SK-N-SH (cell line): Measurements from ENCODE around the gene ZNF512B. TPM values are rescaled to one million over a fixed set of nuclear protein-coding genes. Genes with fewer than 3 reads are reported as not detected.

Source experiments
- CTCF ChIA-PET: fragments of 300-600, 350-600 bp; formaldehyde crosslinking; extraction: SDS; loops from one replicate; lab custom pipeline; 2021; lab: Yijun Ruan, JAX
- POLR2A ChIA-PET: fragments of 350-600 bp; sonication (Branson Sonifier 250); formaldehyde crosslinking; extraction: SDS; loops from one replicate; lab custom pipeline; 2020; ENCODE audit warnings: antibody characterized with exemption, inconsistent platforms; lab: Yijun Ruan, JAX
- DNase-seq: peaks from one replicate; pipeline ENCODE4 v3.0.0; 2012
- H2AFZ ChIP-seq: fragments of 200-600 bp; sonication (generic); 2 replicates; pipeline ENCODE4 v1.8.1; 2016; ENCODE audit warnings: antibody characterized with exemption, mild to moderate bottlenecking, low read depth
- H3F3A ChIP-seq: fragments of 200-600 bp; sonication (generic); replicated peaks from 2 replicates; pipeline ENCODE3; 2016; ENCODE audit warnings: antibody characterized with exemption, mild to moderate bottlenecking; ENCODE audit not compliant: insufficient read depth
- H3K27ac ChIP-seq, 2 experiments: fragments of 200-500 bp in 1 of 2; fragments of 200-600 bp in 1 of 2; sonication (Bioruptor generic) in 1 of 2; sonication (generic), shearing (Covaris generic) in 1 of 2; 2 replicates each; pipeline versions ENCODE4 v1.5.1 to v1.6.1; 2014 to 2016; ENCODE audit warnings: low read depth in 2 of 2, inconsistent platforms in 1 of 2, low read length in 1 of 2, mild to moderate bottlenecking in 1 of 2, mixed read lengths in 1 of 2
- H3K27me3 ChIP-seq: fragments of 200-600 bp; sonication (generic), shearing (Covaris generic); 2 replicates; pipeline ENCODE4 v1.6.1; 2016; ENCODE audit warnings: mixed run types; ENCODE audit not compliant: insufficient read depth
- H3K36me3 ChIP-seq, 2 experiments: fragments of 200-500 bp in 1 of 2; fragments of 200-600 bp in 1 of 2; sonication (Bioruptor generic) in 1 of 2; sonication (generic) in 1 of 2; replicated peaks in 1 of 2; 2 replicates each; pipeline versions ENCODE3 to v1.5.1; 2014 to 2016; ENCODE audit warnings: low read length in 1 of 2, mild to moderate bottlenecking in 1 of 2; ENCODE audit not compliant: insufficient read depth in 2 of 2, control insufficient read depth in 1 of 2
- H3K4me1 ChIP-seq, 2 experiments: fragments of 200-500 bp in 1 of 2; fragments of 200-600 bp in 1 of 2; sonication (Bioruptor generic) in 1 of 2; sonication (generic), shearing (Covaris generic) in 1 of 2; 2 replicates each; pipeline versions ENCODE4 v1.5.1 to v1.6.1; 2014 to 2016; ENCODE audit warnings: low read depth in 1 of 2, low read length in 1 of 2, mixed run types in 1 of 2; ENCODE audit not compliant: insufficient read depth in 2 of 2, control insufficient read depth in 1 of 2
- H3K4me2 ChIP-seq: fragments of 200-600 bp; sonication (generic), shearing (Covaris generic); 2 replicates; pipeline ENCODE4 v1.6.1; 2017; ENCODE audit warnings: mixed run types
- H3K4me3 ChIP-seq, 2 experiments: fragments of 200-500 bp in 1 of 2; fragments of 200-600 bp in 1 of 2; sonication (Bioruptor generic) in 1 of 2; sonication (generic), shearing (Covaris generic) in 1 of 2; 2 replicates each; pipeline versions ENCODE4 v1.5.1 to v1.8.1; 2014 to 2016; ENCODE audit warnings: low read depth in 2 of 2, inconsistent platforms in 1 of 2, low read length in 1 of 2, mild to moderate bottlenecking in 1 of 2, mixed read lengths in 1 of 2, moderate library complexity in 1 of 2
- H3K79me2 ChIP-seq: fragments of 200-600 bp; sonication (generic); 2 replicates; pipeline ENCODE4 v1.8.1; 2017; ENCODE audit warnings: mild to moderate bottlenecking; ENCODE audit not compliant: insufficient read depth
- H3K9ac ChIP-seq: fragments of 200-600 bp; sonication (generic); 2 replicates; pipeline ENCODE4 v1.6.1; 2017; ENCODE audit warnings: mixed run types
- H3K9me2 ChIP-seq: fragments of 200-600 bp; sonication (generic); 2 replicates; pipeline ENCODE4 v1.6.1; 2017; ENCODE audit warnings: mixed run types
- H3K9me3 ChIP-seq: fragments of 200-600 bp; sonication (generic); 2 replicates; pipeline ENCODE4 v1.6.1; 2017; ENCODE audit warnings: mixed run types, mild to moderate bottlenecking, moderate library complexity
- H4K20me1 ChIP-seq: fragments of 200-600 bp; sonication (generic); 2 replicates; pipeline ENCODE4 v1.6.1; 2017; ENCODE audit warnings: mild to moderate bottlenecking, mixed run types; ENCODE audit not compliant: insufficient read depth
- CHD2 ChIP-seq: fragments of 150-350 bp; IDR thresholded peaks from 2 replicates; pipeline ENCODE4 v1.6.1; 2018; ENCODE audit warnings: low read length; ENCODE audit not compliant: partially characterized antibody
- ELF1 ChIP-seq: IDR thresholded peaks from 2 replicates; pipeline ENCODE4 v1.4.0; 2012
- FOXJ3 ChIP-seq: sonication (generic); formaldehyde crosslinking; IDR thresholded peaks from 2 replicates; pipeline ENCODE4 v1.5.1; 2020; ENCODE audit warnings: mild to moderate bottlenecking, missing genetic modification reagents
- GATA2 ChIP-seq: sonication (generic); formaldehyde crosslinking; IDR thresholded peaks from 2 replicates; pipeline ENCODE4 v1.5.0; 2020; ENCODE audit warnings: mild to moderate bottlenecking, missing genetic modification reagents
- NFIC ChIP-seq: IDR thresholded peaks from 2 replicates; pipeline ENCODE4 v1.4.0; 2012; ENCODE audit warnings: borderline replicate concordance
- NRF1 ChIP-seq: IDR thresholded peaks from 2 replicates; pipeline ENCODE4 v1.6.1; 2012; ENCODE audit warnings: low read depth, mild to moderate bottlenecking, low read length
- RAD21 ChIP-seq: IDR thresholded peaks from 2 replicates; pipeline ENCODE4 v1.6.1; 2012; ENCODE audit warnings: mild to moderate bottlenecking, low read length
- RFX5 ChIP-seq: IDR thresholded peaks from 2 replicates; pipeline ENCODE4 v1.6.1; 2012; ENCODE audit warnings: mild to moderate bottlenecking, improper control_type of control experiment, low read length
- RXRA ChIP-seq: IDR thresholded peaks from 2 replicates; pipeline ENCODE4 v1.4.0; 2012; ENCODE audit warnings: low read depth, mild to moderate bottlenecking, borderline replicate concordance
- SIN3A ChIP-seq: IDR thresholded peaks from 2 replicates; pipeline ENCODE4 v1.6.1; 2012; ENCODE audit warnings: low read depth, mild to moderate bottlenecking, low read length, moderate library complexity, borderline replicate concordance
- TAF1 ChIP-seq: IDR thresholded peaks from 2 replicates; pipeline ENCODE4 v1.6.1; 2012; ENCODE audit warnings: low read depth, mild to moderate bottlenecking, low read length, moderate library complexity, borderline replicate concordance
- TEAD4 ChIP-seq: IDR thresholded peaks from 2 replicates; pipeline ENCODE4 v1.4.0; 2012; ENCODE audit warnings: mild to moderate bottlenecking, borderline replicate concordance; ENCODE audit not compliant: insufficient read depth
- YY1 ChIP-seq: IDR thresholded peaks from 2 replicates; pipeline ENCODE4 v1.4.0; 2012; ENCODE audit warnings: low read depth, mild to moderate bottlenecking
- WGBS: methylation state at CpG from one replicate; pipeline ENCODE4 v1.1.6; 2017; ENCODE audit warnings: low lambda C conversion rate; 5-methylcytosine and 5-hydroxymethylcytosine counted together
- polyA plus RNA-seq, 3 experiments: library from polyadenylated mRNA; depleted of rRNA; stranded (reverse); fragments of >200 nt; gene quantifications; 2 replicates each; pipeline ENCODE4 v1.2.3, GENCODE V29; 2012
- TF ChIP-seq, protein P1 (sequence below): IDR thresholded peaks from 2 replicates; pipeline ENCODE4 v1.4.0; 2012; ENCODE audit warnings: low read depth, borderline replicate concordance
- TF ChIP-seq, protein P2 (sequence below): IDR thresholded peaks from 2 replicates; pipeline ENCODE4 v1.4.0; 2012; ENCODE audit warnings: low read depth, borderline replicate concordance

Gene ZNF512B
- polyA plus RNA-seq, 1 of the 3 experiments (the other 2 are of a cell fraction): 11.8 TPM

DNA sequence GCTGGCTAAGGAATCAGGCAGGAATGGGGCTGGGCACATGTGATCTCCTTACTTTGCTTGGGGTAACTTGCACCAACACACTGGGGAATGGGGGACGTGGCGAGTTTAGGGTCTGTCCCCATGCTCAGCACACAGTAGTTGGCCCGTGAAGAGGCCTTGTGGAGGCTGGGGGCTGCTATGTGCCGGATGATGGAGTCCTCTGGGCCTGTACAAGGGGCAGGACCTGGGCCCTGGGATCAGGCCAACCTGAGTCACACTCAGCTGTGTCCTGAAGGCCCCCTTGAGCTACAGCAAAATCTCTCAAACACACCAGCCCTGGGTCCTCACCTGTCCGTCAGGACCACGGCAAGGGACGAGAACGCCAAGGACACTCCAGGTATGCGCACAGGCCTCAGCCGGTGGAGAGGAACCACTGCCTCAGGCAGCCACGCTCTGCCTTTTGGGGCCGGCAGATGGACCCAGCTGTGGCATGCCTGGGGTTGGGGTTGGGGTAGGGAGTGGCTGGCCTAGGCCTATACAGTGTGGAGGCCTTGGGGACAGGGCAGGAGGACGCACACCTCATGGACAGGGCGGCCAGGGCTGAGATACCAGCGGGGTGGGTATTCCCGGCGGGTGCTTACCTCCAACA, 24.6 kb downstream of the ZNF512B start:
- H3K4me2 ChIP-seq: no peak overlapping the region
- TF ChIP-seq NFIC (no peak), FOXJ3 (CRISPR knock-in tag) (no peak), CHD2 (no peak), TEAD4 (no peak), NRF1 (no peak), SIN3A (no peak), ELF1 (no peak), GATA2 (CRISPR knock-in tag) (no peak)
- TF ChIP-seq, protein P1, sequence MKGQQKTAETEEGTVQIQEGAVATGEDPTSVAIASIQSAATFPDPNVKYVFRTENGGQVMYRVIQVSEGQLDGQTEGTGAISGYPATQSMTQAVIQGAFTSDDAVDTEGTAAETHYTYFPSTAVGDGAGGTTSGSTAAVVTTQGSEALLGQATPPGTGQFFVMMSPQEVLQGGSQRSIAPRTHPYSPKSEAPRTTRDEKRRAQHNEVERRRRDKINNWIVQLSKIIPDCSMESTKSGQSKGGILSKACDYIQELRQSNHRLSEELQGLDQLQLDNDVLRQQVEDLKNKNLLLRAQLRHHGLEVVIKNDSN: no peak
- TF ChIP-seq, all 33 proteins: peak for 0
- Histone ChIP-seq H3K36me3 (peaks cover 0 to 41% of the 10 kb centered on the region in 2 experiments), H3K27me3 (no peaks in the 10 kb centered on the region), H3K4me3 (no peak overlapping the region), H3K79me2 (peaks cover 35% of the 10 kb centered on the region; the same call in 1 of the 2 replicates), H3K9ac (no peak overlapping the region), H3K4me1 (peaks cover 14 to 26% of the 10 kb centered on the region in 2 experiments; a peak in 3 of 4 replicates), H3K9me3 (no peaks in the 10 kb centered on the region), H3K27ac (no peak overlapping the region), H2AFZ (no peak overlapping the region), H4K20me1 (peaks cover 77% of the 10 kb centered on the region), H3F3A (peaks cover 30% of the 10 kb centered on the region), H3K9me2 (no peaks in the 10 kb centered on the region)
- ChIA-PET POLR2A (no interaction called here), CTCF (interaction anchor here (2.0 kb wide), 1 partner anchor 170 kb away, joined by 11 read pairs; no protein-coding TSS in a partner anchor)
- no peak for DNase-seq
- WGBS: 100% methylated on average over 3 of the region's 17 CpGs

DNA sequence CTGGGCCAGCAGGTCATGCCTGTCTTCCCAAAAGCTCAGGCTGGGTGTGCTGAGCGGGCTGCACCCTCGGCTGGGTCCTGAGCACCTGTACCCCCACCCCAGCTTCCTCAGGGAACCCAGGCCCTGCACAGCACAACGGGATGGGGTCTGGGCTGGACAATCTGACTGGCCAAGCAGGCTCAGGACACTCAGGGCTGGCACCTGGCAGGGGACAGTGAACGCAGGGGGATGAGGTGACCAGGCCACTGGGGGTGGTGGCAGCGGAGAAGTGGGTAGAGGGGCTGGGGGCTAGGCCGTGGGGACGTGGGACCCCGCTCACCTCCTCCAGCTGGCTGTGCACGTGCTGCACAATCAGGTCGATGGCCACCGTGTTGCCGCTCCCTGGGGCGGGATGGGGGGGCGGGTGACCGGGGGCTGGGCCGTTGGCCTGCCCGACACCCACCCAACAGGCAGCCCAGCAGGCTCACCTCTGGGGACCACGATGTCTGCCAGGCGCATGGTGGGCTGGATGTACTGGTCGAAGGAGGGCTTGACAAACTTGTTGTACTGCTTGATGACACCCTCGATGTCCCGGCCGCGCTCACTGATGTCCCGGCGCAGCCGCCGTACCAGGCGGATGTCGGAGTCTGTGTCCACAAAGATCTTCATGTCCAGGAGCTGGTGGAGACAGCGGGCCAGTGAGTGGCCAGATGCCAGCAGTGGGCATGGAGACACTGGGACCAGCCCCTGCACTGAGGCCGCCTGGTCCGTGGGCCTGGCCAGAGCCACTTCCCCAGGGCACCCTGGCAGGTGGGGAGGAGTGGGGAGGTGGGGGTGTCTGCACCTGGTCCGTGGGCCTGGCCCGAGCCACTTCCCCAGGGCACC, 25.4 kb downstream of the ZNF512B start:
- 94% methylated on average over 8 of the region's 35 CpGs for WGBS
- Histone ChIP-seq H3K79me2 (peaks cover 27% of the 10 kb centered on the region; the same call in 1 of the 2 replicates), H4K20me1 (peaks cover 70% of the 10 kb centered on the region), H2AFZ (no peak overlapping the region), H3K36me3 (peaks cover 0 to 49% of the 10 kb centered on the region in 2 experiments), H3K9me3 (no peaks in the 10 kb centered on the region), H3K9me2 (no peaks in the 10 kb centered on the region), H3K27ac (no peak overlapping the region), H3F3A (peaks cover 22% of the 10 kb centered on the region), H3K27me3 (no peaks in the 10 kb centered on the region), H3K4me1 (peaks cover 7 to 18% of the 10 kb centered on the region in 2 experiments; a peak in 3 of 4 replicates), H3K4me2 (no peak overlapping the region), H3K9ac (no peak overlapping the region), H3K4me3 (no peak overlapping the region)
- DNase-seq: no peak
- ChIA-PET CTCF (interaction anchor here (0.9 to 1.4 kb wide), 2 partner anchors 11 to 29 kb away, joined by 3 to 7 read pairs; no protein-coding TSS in a partner anchor), POLR2A (no interaction called here)
- TF ChIP-seq TEAD4 (no peak), RXRA (no peak), RAD21 (no peak), RFX5 (no peak), NFIC (no peak), YY1 (no peak), TAF1 (no peak)
- TF ChIP-seq, protein P2, sequence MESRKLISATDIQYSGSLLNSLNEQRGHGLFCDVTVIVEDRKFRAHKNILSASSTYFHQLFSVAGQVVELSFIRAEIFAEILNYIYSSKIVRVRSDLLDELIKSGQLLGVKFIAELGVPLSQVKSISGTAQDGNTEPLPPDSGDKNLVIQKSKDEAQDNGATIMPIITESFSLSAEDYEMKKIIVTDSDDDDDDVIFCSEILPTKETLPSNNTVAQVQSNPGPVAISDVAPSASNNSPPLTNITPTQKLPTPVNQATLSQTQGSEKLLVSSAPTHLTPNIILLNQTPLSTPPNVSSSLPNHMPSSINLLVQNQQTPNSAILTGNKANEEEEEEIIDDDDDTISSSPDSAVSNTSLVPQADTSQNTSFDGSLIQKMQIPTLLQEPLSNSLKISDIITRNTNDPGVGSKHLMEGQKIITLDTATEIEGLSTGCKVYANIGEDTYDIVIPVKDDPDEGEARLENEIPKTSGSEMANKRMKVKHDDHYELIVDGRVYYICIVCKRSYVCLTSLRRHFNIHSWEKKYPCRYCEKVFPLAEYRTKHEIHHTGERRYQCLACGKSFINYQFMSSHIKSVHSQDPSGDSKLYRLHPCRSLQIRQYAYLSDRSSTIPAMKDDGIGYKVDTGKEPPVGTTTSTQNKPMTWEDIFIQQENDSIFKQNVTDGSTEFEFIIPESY: no peak
